ENCODE data around the gene SYT5. TPM values are rescaled to one million over a fixed set of nuclear protein-coding genes. Genes with fewer than 3 reads are reported as not detected.

Gene SYT5
- total and polyA plus RNA-seq, 4 donors, result 11.5 to 115 (median 70.5) TPM

DNA sequence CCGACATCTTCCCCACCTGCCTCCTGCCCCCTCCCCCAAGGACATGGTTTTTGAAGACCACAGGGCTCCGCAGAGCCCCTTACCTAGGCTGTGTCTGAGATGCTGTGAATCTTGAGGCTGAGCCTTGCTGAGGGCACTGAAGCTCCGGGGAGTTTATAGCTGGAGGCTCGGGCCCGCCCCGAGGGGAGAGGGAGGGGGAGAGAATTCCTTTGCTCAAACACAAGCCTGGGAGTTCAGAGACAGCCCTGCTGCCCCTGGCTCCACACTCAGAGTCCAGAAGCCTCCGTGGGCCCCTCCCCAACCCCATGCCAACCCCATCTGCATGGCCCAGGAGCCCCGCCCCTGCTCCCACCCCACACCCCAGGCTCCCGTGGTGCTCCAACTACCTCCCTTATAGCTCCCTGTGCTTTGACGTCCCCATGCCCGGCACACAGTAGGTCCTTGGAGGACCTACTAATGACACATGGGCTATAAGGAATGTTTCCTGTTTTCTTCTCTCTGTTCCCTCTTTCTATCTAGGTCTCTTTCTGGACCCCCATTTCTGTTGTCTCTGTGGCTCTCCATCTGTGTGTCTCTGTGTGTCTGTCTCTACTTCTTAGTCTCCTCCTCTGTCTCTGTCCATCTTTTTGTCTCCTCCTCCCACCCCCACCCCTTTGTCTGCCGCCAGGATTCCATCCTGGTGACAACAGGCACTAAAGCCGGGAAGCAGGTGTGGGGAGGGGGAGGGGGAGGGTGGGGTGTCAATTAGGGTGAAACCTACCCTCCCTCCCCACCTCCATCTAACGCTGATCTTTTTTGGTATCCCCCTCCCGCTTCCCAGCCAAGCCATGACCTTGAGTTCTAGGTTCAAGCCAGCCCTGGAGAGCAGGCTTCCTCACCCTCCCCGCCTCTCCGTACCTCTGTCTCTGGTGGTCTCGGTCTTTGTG, 30.7 kb downstream of the SYT5 start, which contains the start of gene TNNT1:
TNNT1 (minus strand) TSS at position 129 of the 926 bp plus-strand sequence. CDS start 2,049 bp downstream, outside the sequence.
- Histone ChIP-seq H3K27ac (ENCODE audit: low read depth, low read length) (no peak within 1 kb of the TSS), H3K4me1 (ENCODE audit: control insufficient read depth, insufficient read depth, low read length) (peaks cover 10% of the 10 kb centered on the region), H3K9me3 (ENCODE audit: control insufficient read depth, insufficient read depth, low read length) (no peaks in the 10 kb centered on the region), H3K27me3 (ENCODE audit: control insufficient read depth, insufficient read depth, low read length) (peaks cover 55% of the 10 kb centered on the region), H3K36me3 (ENCODE audit: control insufficient read depth, insufficient read depth, low read length) (no peaks in the 10 kb centered on the region), H3K4me3 (ENCODE audit: low read depth, low read length) (no peak within 1 kb of the TSS)
- 8% methylated on average over 13 of the region's 18 CpGs for WGBS (ENCODE audit: insufficient coverage)
- DNase-seq (ENCODE audit: low read depth in 4 of 6, low spot score in 6 of 6), result no peak

DNA sequence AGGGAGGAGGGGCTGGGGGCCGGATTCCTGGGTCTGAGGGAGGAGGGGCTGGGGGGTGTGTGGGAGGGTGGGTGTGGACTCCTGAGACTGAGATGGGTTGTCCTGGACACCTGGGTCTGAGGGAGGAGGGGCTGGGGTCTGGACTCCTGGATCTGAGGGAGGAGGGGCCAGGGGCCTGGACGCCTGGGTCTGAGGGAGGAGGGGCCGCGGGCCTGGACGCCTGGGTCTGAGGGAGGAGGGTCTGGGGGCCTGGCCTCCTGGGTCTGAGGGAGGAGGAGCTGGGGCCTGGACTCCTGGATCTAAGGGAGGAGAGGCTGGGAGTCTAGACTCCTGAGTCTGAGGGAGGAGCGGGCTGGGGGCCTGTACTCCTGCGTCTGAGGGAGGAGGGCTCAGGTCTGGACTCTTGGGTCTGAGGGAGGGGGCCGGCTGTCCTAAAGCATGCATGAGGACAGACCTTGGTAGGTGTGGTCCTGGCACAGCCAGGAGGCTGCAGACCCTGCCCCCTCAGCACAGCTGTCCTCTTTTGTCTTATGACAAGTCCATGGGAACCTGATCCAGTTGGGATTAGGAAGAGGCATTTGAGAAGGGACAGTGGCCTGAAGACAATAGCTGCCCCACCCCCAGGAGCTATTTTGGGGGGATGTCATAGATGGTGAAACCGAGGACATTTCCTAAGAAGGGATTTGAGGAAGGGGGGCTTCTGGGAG, 32.4 kb downstream of the SYT5 start:
- Histone ChIP-seq H3K9me3 (ENCODE audit: control insufficient read depth, insufficient read depth, low read length) (no peaks in the 10 kb centered on the region), H3K4me3 (ENCODE audit: low read depth, low read length) (no peak overlapping the region), H3K27ac (ENCODE audit: low read depth, low read length) (no peak overlapping the region), H3K4me1 (ENCODE audit: control insufficient read depth, insufficient read depth, low read length) (peaks cover 10% of the 10 kb centered on the region), H3K36me3 (ENCODE audit: control insufficient read depth, insufficient read depth, low read length) (no peaks in the 10 kb centered on the region), H3K27me3 (ENCODE audit: control insufficient read depth, insufficient read depth, low read length) (peaks cover 64% of the 10 kb centered on the region)
- no peak for DNase-seq (ENCODE audit: low read depth in 4 of 6, low spot score in 6 of 6)
- 21% methylated on average over 6 of the region's 9 CpGs for WGBS (ENCODE audit: insufficient coverage)

DNA sequence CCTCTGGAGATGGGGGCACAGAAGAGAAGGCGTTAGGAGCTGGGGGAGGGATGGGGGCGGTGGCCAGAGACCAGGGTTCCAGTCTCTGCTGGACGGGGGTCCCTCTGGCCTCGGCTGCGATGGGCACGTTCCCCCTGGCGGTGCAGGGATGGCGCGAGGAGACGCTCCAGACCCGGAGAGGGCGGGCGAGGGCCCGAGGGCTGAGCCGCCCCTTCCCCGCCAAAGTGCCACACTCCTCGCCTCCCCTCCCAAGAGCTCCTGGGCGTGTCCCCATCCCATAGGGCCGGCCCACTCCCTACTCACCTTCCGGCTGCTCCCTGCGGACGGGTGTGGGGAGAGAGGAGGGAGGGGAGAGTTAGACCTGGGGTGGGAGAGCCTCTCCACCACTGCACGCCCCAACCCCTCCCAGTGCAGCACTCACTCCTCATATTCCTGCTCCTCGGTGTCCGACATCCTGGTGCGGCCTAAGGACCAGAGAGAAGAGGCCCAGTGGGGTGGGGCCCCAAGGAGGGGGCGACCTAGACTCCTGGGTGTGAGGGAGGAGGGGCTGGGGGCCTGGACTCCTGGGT, 33.3 kb downstream of the SYT5 start:
- under 1% methylated on average over 16 of the region's 27 CpGs for WGBS (ENCODE audit: insufficient coverage)
- no peak for DNase-seq (ENCODE audit: low read depth in 4 of 6, low spot score in 6 of 6)
- Histone ChIP-seq H3K27ac (ENCODE audit: low read depth, low read length) (no peak overlapping the region), H3K36me3 (ENCODE audit: control insufficient read depth, insufficient read depth, low read length) (no peaks in the 10 kb centered on the region), H3K4me3 (ENCODE audit: low read depth, low read length) (no peak overlapping the region), H3K9me3 (ENCODE audit: control insufficient read depth, insufficient read depth, low read length) (no peaks in the 10 kb centered on the region), H3K27me3 (ENCODE audit: control insufficient read depth, insufficient read depth, low read length) (peaks cover 64% of the 10 kb centered on the region), H3K4me1 (ENCODE audit: control insufficient read depth, insufficient read depth, low read length) (peaks cover 11% of the 10 kb centered on the region)

DNA sequence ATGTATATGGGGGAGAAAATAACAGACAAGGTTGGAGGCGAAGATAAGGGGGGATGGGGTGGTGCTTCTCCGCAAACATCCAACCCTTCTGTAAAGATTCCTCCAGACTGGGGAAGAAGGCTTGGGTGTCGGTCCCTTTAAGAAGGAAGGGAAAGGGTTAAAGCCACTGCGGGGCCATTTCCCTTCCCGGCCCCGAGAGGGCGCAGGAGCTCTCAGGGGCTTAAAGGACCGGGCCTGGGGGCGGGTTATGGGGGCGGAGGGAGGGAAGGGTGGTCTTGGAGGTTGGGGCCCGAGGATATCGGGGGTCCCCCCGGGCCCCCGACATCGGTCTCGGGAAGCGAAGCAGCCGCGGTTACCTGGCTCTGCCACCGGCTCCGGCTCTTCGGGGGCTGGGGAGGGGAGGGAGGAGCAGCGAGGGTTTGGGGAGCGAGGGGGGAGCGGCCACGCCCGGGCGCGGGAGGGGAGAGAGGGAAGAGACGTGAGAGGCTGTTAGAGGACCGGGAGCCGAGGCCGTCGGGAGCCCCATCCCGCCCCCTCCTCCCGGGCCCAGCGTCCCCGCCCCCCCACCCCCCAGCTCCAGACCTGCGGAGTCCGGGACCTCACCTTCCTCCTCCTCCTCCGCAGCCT, 33.9 kb downstream of the SYT5 start:
- H3K4me3 ChIP-seq (ENCODE audit: low read depth, low read length), result no peak overlapping the region
- no peaks in the 10 kb centered on the region for H3K9me3 ChIP-seq (ENCODE audit: control insufficient read depth, insufficient read depth, low read length)
- no peak for DNase-seq (ENCODE audit: low read depth in 4 of 6, low spot score in 6 of 6)
- WGBS (ENCODE audit: insufficient coverage), result 0% methylated on average over 19 of the region's 41 CpGs
- H3K27ac ChIP-seq (ENCODE audit: low read depth, low read length), result no peak overlapping the region
- no peaks in the 10 kb centered on the region for H3K36me3 ChIP-seq (ENCODE audit: control insufficient read depth, insufficient read depth, low read length)
- H3K4me1 ChIP-seq (ENCODE audit: control insufficient read depth, insufficient read depth, low read length), result peaks cover 17% of the 10 kb centered on the region
- peaks cover 67% of the 10 kb centered on the region for H3K27me3 ChIP-seq (ENCODE audit: control insufficient read depth, insufficient read depth, low read length)

DNA sequence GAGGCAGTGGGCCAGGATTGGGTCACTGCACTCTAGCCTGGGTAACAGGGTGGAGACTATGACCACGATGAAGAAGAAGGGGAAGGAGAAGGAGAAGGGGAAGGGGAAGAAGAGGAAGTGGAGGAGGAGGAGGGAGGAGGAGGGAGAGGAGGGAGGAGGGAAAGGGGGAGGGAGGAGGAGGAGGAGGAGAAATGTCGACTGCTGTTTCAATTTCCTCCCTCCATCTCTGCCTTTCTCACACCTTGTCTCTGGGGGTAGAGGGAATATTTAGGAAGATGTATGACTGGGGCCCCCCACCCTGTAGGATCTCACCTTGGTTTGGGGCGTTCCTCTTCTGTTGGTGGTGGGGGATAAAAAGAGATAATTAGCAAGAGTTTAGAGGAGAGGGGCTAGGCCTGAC, 34.9 kb downstream of the SYT5 start:
- H3K27ac ChIP-seq (ENCODE audit: low read depth, low read length), result no peak overlapping the region
- 25% methylated on average over 2 of the region's 3 CpGs for WGBS (ENCODE audit: insufficient coverage)
- peaks cover 63% of the 10 kb centered on the region for H3K27me3 ChIP-seq (ENCODE audit: control insufficient read depth, insufficient read depth, low read length)
- H3K4me1 ChIP-seq (ENCODE audit: control insufficient read depth, insufficient read depth, low read length), result peaks cover 24% of the 10 kb centered on the region
- no peak overlapping the region for H3K4me3 ChIP-seq (ENCODE audit: low read depth, low read length)
- DNase-seq (ENCODE audit: low read depth in 4 of 6, low spot score in 6 of 6), result no peak
- H3K36me3 ChIP-seq (ENCODE audit: control insufficient read depth, insufficient read depth, low read length), result no peaks in the 10 kb centered on the region
- no peaks in the 10 kb centered on the region for H3K9me3 ChIP-seq (ENCODE audit: control insufficient read depth, insufficient read depth, low read length)

DNA sequence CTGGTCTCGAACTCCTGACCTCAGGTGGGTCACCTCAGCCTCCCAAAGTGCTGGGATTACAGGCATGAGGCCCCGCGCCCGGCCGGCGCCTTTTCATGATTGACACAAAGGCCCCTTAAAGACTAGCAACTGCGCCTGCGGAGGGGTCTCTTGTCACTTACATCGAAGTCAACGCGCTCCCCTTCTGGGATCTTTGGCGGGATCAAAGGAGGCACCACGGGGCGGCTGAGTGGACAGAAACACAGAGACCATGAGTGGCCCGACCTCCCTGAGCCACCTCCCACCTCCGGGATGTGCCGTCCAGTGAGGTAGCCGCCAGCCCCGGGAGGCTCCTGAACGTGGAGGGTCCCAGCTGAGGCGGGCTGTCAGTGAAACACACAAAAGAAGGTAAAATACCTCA, 38.4 kb downstream of the SYT5 start:
- H3K27ac ChIP-seq (ENCODE audit: low read depth, low read length), result no peak overlapping the region
- no peaks in the 10 kb centered on the region for H3K9me3 ChIP-seq (ENCODE audit: control insufficient read depth, insufficient read depth, low read length)
- peaks cover 22% of the 10 kb centered on the region for H3K4me1 ChIP-seq (ENCODE audit: control insufficient read depth, insufficient read depth, low read length)
- no peak overlapping the region for H3K4me3 ChIP-seq (ENCODE audit: low read depth, low read length)
- H3K36me3 ChIP-seq (ENCODE audit: control insufficient read depth, insufficient read depth, low read length), result no peaks in the 10 kb centered on the region
- H3K27me3 ChIP-seq (ENCODE audit: control insufficient read depth, insufficient read depth, low read length), result peaks cover 35% of the 10 kb centered on the region
- no peak for DNase-seq (ENCODE audit: low read depth in 4 of 6, low spot score in 6 of 6)
- WGBS (ENCODE audit: insufficient coverage), result 9% methylated on average over 13 of the region's 21 CpGs

DNA sequence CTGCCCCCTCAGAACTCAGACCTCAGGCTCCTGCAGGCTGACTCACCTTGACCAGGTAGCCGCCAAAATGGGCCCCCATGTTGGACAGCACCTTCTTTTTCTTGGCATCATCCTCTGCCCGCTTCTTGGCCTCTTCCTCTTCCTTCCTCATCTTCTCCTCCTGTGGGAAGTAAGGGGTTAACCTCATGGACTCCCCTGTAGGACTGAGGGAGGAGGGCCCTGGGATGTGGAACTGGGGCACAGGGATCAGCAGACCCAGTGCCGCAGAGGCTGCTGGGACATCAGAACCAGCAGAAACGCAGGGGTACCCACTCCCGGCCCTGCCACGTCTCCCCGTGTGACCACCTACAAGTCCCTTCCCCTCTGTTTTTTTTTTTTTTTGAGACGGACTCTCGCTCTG, 42.2 kb downstream of the SYT5 start:
- Histone ChIP-seq H3K27me3 (ENCODE audit: control insufficient read depth, insufficient read depth, low read length) (peaks cover 7% of the 10 kb centered on the region), H3K27ac (ENCODE audit: low read depth, low read length) (no peak overlapping the region), H3K36me3 (ENCODE audit: control insufficient read depth, insufficient read depth, low read length) (no peaks in the 10 kb centered on the region), H3K4me3 (ENCODE audit: low read depth, low read length) (no peak overlapping the region), H3K9me3 (ENCODE audit: control insufficient read depth, insufficient read depth, low read length) (no peaks in the 10 kb centered on the region), H3K4me1 (ENCODE audit: control insufficient read depth, insufficient read depth, low read length) (peaks cover 14% of the 10 kb centered on the region)
- 27% methylated on average over 6 of the region's 9 CpGs for WGBS (ENCODE audit: insufficient coverage)
- DNase-seq (ENCODE audit: low read depth in 4 of 6, low spot score in 6 of 6), result no peak

DNA sequence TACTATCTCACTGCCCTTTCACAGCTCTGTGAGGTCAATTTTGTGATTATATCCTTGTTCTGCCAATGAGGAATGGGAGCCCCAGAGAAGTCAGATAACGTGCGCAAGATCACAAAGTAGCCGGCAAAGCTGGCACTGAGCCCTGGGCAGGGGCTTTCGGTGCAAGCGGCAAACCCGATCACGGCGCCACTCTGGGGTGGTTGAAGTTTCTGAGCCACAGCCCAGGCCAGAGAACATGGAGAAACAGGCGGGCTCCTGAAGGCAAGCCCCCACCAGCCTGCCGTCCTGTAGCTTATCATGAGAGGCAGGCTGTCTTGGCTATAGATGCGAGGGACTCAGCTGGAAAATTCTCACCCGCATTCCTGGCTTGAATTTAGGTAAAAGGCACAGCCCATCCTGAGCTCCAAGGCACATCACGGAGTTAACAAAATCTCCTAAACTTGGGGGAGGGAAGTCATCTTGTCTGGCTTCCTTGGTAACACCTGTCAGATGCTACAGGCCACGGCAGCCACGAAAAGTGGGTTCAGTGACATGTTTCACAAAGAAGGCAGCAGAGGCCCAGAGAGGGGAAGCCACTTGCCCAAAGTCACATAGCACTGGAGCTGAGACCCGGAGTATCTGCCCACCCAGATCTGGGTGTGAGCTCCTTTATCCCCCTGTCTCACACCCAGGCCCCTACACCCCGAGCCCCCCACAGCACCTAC, 43.5 kb downstream of the SYT5 start:
- Histone ChIP-seq H3K4me3 (ENCODE audit: low read depth, low read length) (no peak overlapping the region), H3K4me1 (ENCODE audit: control insufficient read depth, insufficient read depth, low read length) (peaks cover 10% of the 10 kb centered on the region), H3K36me3 (ENCODE audit: control insufficient read depth, insufficient read depth, low read length) (no peaks in the 10 kb centered on the region), H3K27ac (ENCODE audit: low read depth, low read length) (no peak overlapping the region), H3K27me3 (ENCODE audit: control insufficient read depth, insufficient read depth, low read length) (peaks cover 4% of the 10 kb centered on the region), H3K9me3 (ENCODE audit: control insufficient read depth, insufficient read depth, low read length) (no peaks in the 10 kb centered on the region)
- 81% methylated on average over 15 of the region's 17 CpGs for WGBS (ENCODE audit: insufficient coverage)
- DNase-seq (ENCODE audit: low read depth in 4 of 6, low spot score in 6 of 6), result no peak

DNA sequence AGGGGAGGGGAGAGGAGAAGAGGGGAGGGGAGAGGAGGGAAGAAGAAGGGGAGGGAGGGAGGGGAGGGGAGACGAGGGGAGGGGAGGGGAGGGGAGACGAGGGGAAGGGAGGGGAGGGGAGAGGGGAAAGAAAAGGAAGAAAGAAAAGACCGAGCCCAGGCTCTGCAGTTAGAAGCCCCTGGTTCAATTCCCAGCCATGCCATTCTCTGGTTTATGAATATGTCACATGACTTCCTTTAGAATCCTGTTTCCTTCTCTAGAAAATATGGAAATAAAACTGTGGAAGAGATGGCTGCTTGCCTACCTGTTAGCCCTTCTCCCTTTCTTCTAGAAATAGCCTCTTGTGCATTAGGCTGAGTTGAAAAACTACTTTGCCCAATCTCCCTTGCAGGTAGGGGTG, 45.4 kb downstream of the SYT5 start:
- WGBS (ENCODE audit: insufficient coverage), result no CpG with 5 or more reads among the region's 3 CpGs
- Histone ChIP-seq H3K4me1 (ENCODE audit: control insufficient read depth, insufficient read depth, low read length) (no peaks in the 10 kb centered on the region), H3K27ac (ENCODE audit: low read depth, low read length) (no peak overlapping the region), H3K9me3 (ENCODE audit: control insufficient read depth, insufficient read depth, low read length) (no peaks in the 10 kb centered on the region), H3K4me3 (ENCODE audit: low read depth, low read length) (no peak overlapping the region), H3K27me3 (ENCODE audit: control insufficient read depth, insufficient read depth, low read length) (peaks cover 3% of the 10 kb centered on the region), H3K36me3 (ENCODE audit: control insufficient read depth, insufficient read depth, low read length) (no peaks in the 10 kb centered on the region)
- peak in 1 of 6 donors; percentile 19 for DNase-seq (ENCODE audit: low read depth in 4 of 6, low spot score in 6 of 6)
